Right lung (tissue), 5 donors: ENCODE measurements around the gene ABTB1. TPM values are rescaled to one million over a fixed set of nuclear protein-coding genes. Genes with fewer than 3 reads are reported as not detected.
"Not testable (repeated sequence)": the region's sequence is repeated elsewhere in the genome, so short reads cannot be mapped to it uniquely, and the experiment has no call there.

Experiments
- DNase-seq, 2 donors: peaks; one replicate each; pipeline ENCODE4 v3.0.0-alpha.2; 2013
- polyA plus RNA-seq, 5 donors: library from polyadenylated mRNA; unstranded; fragments of 120-200 nt; gene quantifications; one replicate each; pipeline versions ENCODE4 v1.2.1 to v1.2.3, GENCODE V29; 2013; ENCODE audit warnings: inconsistent platforms in 1 of 5, low replicate concordance in 1 of 5; ENCODE audit not compliant: insufficient read length in 5 of 5, insufficient read depth in 1 of 5

Gene ABTB1
- polyA plus RNA-seq, 5 donors = 21.4 to 30.2 (median 22.4) TPM

DNA sequence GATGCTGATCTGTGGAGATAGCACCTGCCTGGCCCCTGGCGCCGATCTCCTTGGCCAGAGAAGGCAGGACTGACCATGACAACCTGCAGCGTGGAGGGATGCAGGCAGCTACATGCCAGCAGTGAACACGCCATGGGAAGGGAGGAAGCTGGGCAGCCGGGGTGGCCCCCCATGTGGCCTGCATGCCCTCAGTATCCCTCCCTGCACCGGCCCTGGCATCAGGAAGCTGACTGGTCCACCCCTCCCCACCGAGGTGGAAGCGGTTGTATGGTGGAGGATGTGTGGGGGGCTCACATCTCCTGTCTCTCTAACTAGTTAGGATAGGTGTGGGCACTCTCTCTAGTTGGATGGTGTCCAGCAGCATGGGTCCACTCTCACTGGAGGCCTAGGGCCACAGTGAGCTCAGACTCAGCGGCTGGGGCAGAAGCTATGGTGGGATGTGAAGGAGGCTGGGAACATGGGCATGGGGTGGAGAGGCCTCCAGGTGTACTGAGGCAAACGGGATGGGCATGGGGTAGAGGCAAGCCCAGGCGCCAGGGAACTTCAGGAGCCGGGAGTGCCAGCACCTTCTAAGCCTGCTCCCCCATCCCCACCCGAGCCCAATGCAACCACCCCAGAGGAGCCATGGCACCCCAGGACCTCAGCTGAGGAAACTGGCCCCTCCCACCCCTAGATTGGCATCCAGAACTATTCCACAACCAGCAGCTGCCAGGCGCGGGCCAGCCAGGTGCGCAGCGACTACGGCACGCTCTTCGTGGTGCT lies 1.8 kb upstream of the ABTB1 start:
- no peak for DNase-seq

DNA sequence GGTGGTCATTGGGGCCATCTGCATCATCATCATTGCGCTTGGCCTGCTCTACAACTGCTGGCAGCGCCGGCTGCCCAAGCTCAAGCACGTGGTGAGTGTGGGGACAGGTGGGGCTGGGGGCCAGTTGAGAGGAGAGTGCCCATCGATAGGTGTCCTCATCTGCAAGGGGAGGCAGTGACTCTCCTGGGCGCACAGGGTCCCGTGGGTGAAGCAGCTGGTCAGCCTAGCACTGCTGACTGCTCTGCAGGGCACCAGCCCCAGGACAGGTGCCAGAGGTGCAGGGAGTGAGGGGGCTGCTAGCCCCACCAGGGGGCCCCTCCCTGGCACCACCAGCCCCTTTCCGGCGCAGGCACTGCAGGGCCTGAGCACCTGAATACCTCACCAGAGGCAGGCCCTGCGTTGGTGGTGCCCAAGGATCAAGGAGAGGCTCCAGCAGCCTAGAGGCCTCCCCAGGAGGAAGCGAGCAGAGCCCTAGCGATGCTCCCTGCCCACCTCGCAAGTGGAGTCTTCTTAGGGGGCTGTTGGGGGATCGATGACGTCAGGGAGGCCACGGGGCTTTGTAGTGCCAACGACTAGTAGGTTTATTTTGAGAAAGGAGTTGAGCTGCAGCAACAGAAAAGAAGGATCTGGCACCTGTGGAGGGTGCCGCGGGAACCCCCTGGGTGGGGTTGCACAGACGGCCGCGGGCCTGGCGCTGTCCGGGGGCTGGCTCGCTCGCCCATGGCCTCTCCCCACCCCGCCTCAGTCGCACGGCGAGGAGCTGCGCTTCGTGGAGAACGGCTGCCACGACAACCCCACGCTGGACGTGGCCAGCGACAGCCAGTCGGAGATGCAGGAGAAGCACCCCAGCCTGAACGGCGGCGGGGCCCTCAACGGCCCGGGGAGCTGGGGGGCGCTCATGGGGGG lies 976 bp upstream of the ABTB1 start:
- peak in 1 of 2 donors; percentile 21 for DNase-seq

DNA sequence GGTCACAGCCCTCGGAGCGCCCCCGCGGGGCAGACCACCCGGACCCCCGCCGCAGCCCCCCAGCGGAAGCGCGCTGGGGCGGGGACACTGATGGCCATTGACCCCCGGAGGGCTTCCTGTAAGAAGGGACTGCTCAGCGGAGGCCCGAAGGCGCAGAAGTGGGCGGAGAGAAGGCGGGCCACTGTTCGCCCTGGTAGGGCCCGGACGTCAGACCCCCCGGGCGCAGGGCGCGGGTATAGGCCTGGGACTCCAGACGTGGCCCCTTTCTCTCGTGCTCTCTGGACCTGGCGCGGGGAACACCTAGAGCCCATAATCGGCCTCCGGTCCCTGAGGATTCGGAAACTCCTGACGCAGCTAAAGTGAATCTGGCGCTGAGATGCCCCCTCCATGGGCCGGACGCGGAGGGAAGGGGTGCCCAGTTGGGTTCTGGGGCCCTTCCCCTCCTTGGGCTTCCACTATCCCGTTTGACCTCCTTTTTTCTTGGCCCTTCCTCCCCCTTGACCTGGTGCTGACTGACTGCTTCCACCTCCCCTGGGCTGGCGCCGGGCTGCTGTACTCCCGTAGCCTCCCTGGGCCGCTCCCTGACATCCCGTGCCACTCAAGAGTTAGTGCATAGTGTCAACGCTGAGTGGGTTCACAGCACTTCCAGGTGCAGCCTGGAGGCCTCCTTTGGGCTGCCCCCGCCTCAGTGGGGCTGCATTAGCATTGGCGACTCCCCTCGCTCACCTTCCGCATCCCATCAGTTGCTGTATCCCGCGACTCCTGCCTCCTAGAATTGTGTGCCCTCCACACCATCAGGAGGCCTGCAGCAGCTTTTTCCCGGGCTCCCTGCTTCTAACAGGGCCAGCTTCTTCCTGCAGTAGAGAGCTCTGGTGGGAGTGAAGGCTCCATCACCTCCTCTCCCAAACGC lies 694 bp downstream of the ABTB1 start:
- peak in 1 of 2 donors; percentile 25 for DNase-seq

DNA sequence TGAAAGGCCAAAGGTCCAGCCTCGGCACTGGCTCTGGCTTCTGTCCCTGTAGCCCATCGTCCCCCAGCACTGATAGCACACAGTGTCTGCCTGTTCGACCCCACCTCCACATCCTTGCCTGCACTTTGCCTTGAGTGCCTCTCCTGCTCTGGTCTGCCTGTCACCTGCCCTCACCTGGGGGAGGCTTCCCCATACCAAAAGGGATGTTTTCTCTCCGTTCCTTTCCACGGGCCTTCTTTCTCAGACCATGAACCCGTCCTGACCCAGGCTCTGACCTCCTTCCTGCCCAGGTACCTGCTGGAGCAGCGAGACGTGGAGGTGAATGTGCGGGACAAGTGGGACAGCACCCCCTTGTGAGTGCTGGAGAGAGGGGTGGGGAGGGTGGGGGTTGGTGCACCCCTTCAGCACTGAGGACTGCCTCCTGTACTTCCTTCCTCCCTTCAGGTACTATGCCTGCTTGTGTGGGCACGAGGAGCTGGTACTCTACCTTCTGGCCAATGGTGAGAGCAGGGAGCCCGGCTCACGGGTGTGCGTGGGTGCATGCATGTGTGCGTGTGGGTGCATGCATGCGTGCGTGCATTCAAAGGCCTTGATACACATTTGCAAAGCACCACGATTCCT lies 1.5 kb downstream of the ABTB1 start:
- DNase-seq = no peak

DNA sequence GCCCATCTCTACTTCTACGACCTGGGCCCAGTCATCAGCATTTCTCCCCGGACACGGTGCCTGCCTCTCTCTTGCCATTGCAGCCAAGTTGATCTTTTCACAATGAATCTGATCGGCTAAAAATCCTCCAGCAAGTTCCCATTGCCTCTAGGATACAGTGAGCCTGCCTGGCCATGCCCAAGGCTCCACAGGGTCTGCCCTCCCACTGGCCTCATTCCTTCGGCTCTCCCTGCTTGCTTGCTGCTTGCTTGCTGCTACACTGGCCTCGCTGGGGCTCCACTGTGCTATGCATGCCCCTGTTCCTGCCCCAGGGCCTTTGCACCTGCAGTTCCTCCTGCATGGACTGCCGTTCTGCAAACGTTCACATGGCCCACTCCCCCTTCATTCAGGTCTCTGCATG lies 2.0 kb downstream of the ABTB1 start:
- no peak for DNase-seq

DNA sequence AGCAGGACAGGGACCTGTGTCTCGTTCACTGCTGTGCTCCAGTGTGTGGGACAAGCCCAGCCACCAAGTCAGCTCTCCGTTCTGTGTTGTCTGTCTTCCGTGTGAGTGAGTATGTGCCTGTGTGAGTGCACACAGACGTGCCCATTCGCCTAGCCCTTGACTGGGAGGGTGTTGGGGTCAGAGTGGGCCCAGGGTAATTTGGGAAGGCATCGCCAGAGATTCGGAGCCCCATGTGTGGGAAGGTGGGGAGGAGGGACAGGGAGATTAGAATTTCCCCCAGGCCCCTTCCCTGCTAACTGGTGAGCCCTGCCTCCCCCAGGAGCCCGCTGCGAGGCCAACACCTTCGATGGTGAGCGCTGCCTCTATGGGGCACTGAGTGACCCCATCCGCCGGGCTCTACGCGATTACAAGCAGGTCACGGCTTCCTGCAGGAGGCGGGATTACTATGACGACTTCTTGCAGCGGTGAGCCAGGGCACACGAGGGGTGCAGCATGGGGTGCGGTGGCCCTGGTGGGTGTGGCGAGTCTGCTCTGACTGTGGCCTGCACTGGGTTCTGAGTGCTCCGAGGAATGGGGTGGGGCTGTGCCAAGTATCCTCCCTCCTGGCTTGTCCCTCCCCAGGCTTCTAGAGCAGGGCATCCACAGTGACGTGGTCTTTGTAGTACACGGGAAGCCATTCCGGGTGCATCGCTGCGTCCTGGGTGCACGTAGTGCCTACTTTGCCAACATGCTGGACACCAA lies 3.1 kb downstream of the ABTB1 start:
- DNase-seq = no peak

DNA sequence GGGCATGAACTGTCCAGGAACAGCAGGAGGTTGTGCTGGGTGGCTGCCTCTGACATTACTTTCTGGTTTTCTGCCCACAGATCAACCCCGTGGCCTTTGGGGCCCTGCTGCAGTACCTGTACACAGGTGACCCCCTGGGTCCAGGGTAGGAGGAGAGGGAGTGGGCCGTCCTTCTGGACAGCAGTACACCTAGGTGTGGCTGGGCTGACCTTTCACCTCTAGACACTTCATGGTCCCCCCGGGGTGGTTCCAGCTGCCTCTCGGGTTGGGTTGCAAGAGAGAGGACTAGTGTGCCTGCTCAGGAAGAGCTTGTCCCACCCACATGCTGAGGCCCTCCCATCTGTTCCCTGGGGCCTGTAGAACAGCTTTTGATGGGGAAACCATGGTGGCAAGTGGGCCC lies 3.7 kb downstream of the ABTB1 start:
- DNase-seq = no peak

DNA sequence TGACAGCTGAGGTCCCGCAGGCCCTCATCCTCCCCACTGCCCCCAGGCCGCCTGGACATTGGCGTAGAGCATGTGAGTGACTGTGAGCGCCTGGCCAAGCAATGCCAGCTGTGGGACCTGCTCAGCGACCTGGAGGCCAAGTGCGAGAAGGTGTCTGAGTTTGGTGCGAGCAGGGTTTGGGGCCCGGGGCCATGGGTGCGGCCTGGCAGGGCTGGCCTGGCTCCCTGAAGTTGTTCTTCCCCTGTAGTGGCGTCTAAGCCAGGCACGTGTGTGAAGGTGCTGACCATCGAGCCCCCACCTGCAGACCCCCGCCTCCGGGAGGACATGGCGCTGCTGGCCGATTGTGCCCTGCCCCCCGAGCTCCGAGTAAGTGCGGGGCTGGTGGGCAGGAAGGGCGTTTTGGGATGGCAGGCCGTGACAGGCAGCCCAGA lies 4.2 kb downstream of the ABTB1 start:
- DNase-seq = no peak

DNA sequence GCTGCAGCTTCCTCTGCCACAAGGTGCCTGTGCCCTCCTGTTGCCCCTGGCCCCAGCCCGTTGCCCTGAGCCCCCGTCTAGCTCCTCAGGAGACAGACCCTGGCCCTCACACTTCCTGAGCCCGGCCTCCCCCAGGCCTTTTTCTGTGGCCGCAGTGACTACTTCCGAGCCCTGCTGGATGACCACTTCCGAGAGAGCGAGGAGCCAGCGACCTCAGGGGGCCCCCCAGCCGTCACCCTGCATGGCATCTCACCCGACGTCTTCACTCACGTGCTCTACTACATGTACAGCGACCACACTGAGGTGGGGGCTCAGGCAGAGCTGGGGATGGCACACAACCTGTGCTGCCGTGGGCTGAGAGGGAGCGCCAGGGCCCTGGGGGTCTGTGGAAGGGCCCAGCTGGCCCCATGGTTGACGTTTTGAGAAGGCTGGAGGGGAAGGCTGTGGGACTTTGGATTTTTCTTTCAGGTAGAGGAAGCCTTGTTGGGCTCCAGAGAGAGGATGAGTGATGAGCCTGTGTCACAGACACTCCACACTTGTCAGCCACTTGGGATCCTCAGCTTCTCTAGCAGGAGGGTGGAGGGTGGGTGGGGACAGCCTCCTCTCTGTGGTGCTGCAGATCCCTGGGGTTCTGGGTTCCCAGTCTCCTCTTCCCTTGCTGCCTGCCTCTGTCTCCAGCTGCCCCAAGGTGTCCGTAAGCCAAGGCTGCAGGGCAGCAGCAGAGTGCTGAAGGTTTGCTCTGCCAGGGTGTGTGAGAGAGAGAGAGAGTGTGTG lies 5.0 kb downstream of the ABTB1 start:
- DNase-seq = no peak

DNA sequence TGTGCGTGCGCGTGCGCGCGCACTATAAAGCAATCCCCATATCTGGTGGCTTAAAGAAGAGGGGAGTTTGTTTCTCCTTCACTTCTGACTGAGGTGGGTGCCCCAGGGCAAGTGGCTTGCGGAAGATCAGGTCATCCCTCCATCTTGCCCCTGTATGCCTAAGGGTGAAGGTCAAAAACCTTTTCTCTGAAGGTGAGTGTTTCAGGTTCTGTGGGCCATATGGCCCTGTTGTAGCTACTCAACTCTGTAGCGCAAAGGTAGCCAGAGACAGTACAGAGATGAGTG lies 5.5 kb downstream of the ABTB1 start:
- DNase-seq = no peak

DNA sequence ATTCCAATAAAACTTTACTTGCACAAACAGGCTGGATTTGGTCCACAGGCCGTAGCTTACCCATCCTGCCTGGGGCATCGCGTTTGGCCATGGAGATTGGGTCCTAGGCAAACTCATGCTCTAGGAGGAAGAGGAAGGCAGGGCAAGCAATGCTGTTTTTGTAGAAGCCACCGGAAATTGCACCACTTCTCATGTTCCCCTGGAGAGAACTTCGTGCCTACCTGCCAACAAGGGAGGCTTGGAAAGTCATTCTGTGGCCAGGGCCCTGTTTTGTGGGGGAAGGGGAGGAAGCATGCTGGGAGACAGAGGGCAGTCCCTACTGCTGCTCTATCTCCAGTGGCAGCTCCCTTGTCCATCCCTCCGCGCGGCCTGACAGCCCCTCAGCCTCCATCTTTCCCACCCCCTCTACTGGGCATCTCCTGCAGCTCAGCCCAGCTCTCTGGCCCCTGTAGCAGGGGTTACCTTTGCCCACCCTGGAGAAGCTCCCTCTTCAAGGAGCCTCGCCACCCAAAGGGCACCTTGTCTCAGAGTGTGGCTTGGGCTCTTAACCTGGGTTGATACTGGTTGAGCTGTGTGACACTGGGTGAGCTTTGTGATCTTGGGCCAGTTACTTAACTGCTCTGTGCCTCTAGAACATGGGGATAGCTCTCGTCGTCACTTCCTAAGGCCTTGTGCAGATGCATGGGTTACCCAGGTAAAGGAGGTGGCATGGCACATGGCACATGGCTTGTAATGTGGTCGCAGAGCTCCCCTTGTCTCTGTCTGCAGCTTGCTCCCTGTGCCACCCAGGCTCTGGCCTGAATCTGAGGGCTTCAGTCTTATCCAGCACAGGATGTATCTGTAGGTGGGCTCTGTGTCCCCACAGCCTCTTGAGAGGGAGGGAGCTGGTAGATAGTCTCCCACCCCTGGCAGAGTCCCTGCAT lies 6.1 kb downstream of the ABTB1 start:
- DNase-seq = no peak

DNA sequence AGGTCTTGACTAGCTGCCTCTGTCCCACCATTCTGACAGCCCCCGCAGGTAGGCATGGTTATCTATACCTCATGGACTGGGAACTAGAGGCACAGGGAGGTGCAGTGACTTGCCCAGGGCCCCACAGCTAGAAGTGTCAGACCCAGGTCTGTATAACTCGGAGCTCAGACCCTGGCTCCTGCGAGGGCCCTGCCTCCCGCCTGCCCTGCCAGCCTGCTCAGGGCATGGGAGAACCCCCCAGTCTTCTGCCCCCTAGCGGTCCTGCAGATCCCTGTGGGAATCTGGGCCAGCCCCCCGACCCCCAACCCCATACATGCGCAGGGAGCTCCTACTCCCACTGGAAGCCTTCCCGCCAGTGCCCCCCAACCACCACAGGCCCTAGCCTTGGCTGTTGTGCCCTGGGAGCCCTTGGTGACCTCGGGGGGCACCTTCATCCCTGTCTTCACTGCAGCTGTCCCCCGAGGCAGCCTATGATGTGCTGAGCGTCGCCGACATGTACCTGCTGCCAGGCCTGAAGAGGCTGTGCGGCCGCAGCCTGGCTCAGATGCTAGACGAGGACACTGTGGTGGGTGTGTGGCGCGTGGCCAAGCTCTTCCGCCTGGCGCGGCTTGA lies 6.9 kb downstream of the ABTB1 start:
- no peak for DNase-seq

DNA sequence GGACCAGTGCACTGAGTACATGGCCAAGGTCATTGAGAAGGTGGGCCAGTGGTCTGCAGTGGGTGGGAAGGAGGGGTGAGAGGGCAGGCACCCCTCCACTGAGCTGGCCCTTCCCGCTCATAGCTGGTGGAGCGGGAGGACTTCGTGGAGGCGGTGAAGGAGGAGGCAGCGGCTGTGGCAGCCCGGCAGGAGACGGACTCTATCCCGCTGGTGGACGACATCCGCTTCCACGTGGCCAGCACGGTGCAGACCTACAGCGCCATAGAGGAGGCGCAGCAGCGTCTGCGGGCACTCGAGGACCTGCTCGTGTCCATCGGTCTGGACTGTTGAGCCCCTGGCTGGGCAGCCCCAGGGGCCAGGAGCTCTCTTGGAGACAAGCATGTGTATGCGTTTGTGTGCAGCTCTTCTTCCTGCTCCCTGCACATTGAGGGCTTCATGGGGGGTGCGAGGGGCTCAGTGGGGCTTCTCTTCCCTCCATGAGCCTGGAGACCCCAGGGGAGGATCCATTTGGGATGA lies 7.5 kb downstream of the ABTB1 start:
- DNase-seq = no peak

DNA sequence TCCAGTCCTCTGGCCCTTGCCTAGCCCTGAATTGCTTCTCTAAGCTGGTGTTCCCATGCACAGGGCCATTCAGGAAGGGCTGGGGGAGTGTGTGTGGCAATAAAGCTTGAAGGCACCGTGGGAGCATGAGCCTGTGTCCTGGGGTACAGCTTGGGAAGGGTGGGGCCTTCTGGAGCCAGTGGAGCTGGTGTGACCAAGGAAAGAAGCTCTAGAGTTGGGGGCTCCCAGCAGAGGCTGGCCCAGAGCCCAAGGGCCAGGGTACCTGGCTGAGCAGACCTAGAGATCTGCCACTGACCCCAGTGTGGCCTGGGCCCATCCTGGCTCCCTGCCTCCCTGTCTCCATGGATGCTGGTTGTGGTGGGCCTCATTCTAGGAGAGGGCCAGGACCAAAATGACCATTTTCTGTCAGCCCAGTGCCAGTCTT lies 8.1 kb downstream of the ABTB1 start:
- no peak for DNase-seq

DNA sequence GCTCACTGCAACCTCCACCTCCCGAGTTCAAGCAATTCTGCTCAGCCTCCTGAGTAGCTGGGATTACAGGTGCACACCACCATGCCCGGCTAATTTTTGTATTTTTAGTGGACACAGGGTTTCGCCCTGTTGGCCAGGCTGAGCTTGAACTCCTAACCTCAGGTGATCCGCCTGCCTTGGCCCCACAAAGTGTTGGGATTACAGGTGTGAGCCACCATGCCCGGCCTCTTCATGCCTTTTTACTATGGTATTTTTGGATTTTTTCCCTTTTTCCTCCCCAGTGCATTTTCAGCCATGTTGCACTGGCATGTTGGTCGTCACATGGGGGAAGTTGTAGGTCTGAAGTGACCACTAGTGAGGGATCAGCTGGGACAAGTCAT lies 9.4 kb downstream of the ABTB1 start:
- DNase-seq = not testable (repeated sequence)

DNA sequence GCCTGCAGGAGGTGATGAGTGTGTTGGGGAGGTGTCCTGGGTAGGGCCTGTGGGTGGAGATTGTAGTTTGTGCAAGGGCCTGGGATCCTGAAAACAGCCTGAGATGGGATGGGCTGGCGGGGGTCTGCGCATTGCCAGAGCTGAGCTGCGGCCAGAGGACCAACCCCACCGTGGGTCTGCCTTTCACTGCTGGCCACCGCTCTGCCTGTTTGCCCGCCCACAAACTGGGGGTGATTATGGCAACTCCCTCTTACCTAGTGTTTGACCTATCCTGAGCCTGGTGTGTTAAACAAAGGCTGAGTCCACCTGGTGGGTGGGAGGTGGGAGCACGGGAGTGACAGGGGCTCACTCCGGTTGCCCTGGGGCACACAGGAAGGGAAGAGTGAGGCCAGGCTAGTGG lies 9.8 kb downstream of the ABTB1 start:
- DNase-seq = no peak

DNA sequence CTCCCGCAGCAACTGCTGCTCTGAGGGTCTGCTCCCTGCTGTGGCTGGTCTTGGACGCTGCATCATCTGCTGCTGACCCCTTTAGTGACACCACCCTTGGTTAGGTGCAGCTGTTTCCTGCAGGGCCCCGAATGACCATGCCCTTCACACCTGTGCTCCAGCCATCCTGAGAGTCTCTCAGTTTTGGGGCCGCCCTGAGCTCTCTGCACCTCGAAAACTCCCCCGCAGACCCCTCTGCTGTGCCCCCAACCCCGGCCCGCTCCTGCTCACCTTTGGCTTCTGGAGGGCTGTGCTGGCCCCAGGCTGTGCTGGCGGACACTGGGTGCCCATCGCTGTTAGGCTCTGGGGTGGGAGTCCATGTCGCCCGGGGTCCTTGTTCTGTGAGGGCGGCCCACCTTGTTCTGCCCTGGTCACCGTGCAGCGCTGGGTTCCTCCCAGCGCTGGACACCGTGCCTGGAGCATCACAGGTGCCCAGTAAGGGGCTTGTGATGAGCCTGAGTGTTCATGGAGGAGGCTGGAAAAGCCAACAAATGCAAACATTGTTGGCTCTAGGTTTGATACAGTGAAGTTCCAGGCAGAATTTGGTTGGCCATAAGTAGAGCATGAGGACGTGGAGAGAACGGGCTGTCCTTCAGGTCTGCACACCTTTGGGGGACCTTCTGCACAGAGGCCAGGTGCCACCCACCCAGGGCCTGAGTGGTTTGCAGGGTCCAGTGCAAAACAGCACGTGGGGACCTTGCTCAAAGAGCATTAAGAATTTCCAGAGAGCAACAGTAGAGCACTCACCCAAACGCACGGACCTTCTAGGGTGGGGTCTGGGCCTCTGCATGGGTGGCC lies 12.3 kb downstream of the ABTB1 start:
- no peak for DNase-seq
